ENCODE measurements around the gene CEBPE. TPM values are rescaled to one million over a fixed set of nuclear protein-coding genes. Genes with fewer than 3 reads are reported as not detected.

The CEBPE gene
- total RNA-seq: not detected in 2 replicates

GRCh38 chr14:23118506-23119362, at the start of gene CEBPE:
CEBPE (minus strand) TSS chr14:23119255; CDS start chr14:23119091, 164 bp downstream.

DNA sequence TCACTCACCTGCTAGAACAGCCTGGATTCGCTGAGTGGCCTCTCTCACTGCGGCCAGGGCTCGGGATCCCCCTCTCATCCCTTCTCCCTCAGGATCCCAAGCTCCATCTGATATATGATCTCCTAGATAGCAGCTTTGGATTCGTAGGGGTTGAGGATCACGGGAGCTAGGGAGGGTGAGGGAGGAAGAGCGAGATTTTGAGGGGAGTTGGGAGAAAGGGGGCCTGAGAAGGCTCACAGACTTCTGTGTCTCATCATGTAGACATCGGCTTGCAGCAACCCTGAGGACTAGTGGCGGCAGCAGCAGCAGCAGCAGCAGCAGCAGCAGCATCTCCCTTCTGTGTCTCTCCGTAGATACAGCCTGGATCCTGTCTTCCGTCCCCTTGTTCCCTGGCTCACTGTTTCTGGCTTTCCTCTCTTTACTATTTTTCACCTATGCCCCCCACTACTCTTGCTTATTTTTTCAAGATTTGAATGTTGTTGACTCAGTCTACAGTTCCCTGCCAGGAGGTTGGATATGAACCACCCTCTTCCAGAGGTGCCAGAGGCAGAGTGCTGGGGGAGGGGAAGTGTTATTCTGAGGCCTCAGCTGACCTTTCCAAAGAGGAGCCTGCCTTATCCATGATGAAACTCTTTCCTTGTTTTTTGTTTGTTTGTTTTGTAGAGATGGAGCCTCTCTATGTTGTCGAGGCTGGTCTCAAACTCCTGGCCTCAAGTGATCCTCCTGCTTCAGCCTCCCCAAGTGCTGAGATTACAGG, 14.3 kb downstream of the CEBPE start, which contains the start of gene CIROP:
Gene CIROP, minus strand, starts transcription at position 399 of the 757 bp plus-strand sequence. Its CDS starts 69 bp downstream, at position 330.

GRCh38 chr14:23095196-23096108, 23.6 kb downstream of the CEBPE start, which contains the start of gene C14orf119:
C14orf119 (plus strand) TSS chr14:23095505; CDS start chr14:23097659, 2,154 bp downstream.

DNA sequence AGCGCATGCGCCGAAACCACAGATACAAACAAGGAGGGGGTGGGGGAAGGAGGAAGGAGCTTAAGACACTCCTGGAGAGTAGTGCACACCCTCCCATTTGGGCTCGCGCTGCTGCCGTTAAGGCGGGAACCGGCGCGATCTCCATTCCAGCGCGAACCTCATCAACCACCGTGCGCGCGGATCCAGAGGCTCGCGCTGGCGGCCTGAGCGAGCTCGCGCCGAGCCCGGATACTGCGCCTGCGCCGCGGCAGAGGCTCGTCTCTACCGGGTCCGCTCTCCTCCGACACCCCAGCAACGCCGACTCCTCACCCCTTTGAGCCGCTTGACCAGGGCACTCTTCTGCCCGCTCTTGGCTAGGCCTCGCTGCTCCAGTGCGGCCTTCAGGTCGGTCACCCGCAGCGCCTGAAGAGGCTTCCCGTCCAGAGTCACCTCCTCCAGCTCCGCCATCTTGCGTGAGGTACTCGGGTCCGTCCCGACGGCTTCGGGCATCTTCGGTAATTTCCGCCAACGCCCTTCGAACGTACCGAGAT, 24.3 kb downstream of the CEBPE start, which contains the start of gene ACIN1:
Gene ACIN1, minus strand, starts transcription at position 471 of the 530 bp plus-strand sequence. Its CDS starts 24 bp downstream, at position 447.

Other genes starting within 250 kb of the CEBPE start
- gene LRP10, start 247.5 kb downstream of the CEBPE start, total RNA-seq: 121 and 128 TPM in 2 replicates
- 0.06 TPM in 1 of 2 replicates, not detected in the other for gene REM2, start 236.0 kb downstream of the CEBPE start, total RNA-seq
- 91.8 and 153 TPM in 2 replicates for gene RBM23, start 200.1 kb downstream of the CEBPE start, total RNA-seq
- 49.7 and 55.9 TPM in 2 replicates for gene PRMT5, start 189.9 kb downstream of the CEBPE start, total RNA-seq
- 13.1 and 22.7 TPM in 2 replicates for gene HAUS4, start 162.2 kb downstream of the CEBPE start, total RNA-seq
- gene AJUBA, start 136.7 kb downstream of the CEBPE start, total RNA-seq: 9.9 and 12.6 TPM in 2 replicates
- gene C14orf93, start 109.1 kb downstream of the CEBPE start, total RNA-seq: 6.4 and 9.8 TPM in 2 replicates
- 163 and 182 TPM in 2 replicates for gene PSMB5, start 84.4 kb downstream of the CEBPE start, total RNA-seq
- gene PSMB11, start 77.0 kb downstream of the CEBPE start, total RNA-seq: not detected in 2 replicates
- gene CDH24, start 61.7 kb downstream of the CEBPE start, total RNA-seq: 3.2 TPM in 2 replicates
- gene ACIN1, start 24.1 kb downstream of the CEBPE start, total RNA-seq: 55.4 and 67.2 TPM in 2 replicates
- gene C14orf119, start 23.8 kb downstream of the CEBPE start, total RNA-seq: 41.1 and 52.5 TPM in 2 replicates
- gene CIROP, start 14.3 kb downstream of the CEBPE start, total RNA-seq: 0.69 and 0.83 TPM in 2 replicates
- gene SLC7A8, start 64.4 kb upstream of the CEBPE start, total RNA-seq: 11.2 and 13.9 TPM in 2 replicates
- not detected in 2 replicates for gene RNF212B, start 118.7 kb upstream of the CEBPE start, total RNA-seq
- gene HOMEZ, start 166.9 kb upstream of the CEBPE start, total RNA-seq: 6.7 and 8.2 TPM in 2 replicates
- 4.9 and 9.9 TPM in 2 replicates for gene PPP1R3E, start 183.6 kb upstream of the CEBPE start, total RNA-seq
- gene BCL2L2, start 187.6 kb upstream of the CEBPE start, total RNA-seq: 10.2 and 11.8 TPM in 2 replicates
- 31.1 and 35.1 TPM in 2 replicates for gene PABPN1, start 202.2 kb upstream of the CEBPE start, total RNA-seq
- 26.1 and 33.0 TPM in 2 replicates for gene SLC22A17, start 233.6 kb upstream of the CEBPE start, total RNA-seq
- 6.7 and 8.9 TPM in 2 replicates for gene EFS, start 245.9 kb upstream of the CEBPE start, total RNA-seq